Cardiac fibroblast (primary cell): ENCODE results near the gene ABCG1.

ENCODE experiments used
- DNase-seq, 2 donors: peaks; one replicate each; pipeline versions ENCODE4 v3.0.0 to v3.0.0-alpha.2; 2010; ENCODE audit warnings: low read depth in 2 of 2
- H3K4me3 ChIP-seq, 2 donors: replicated peaks in 1 of 2; 1 replicate in 1 of 2; 2 replicates in 1 of 2; pipeline ENCODE4 v1.5.1; 2011; ENCODE audit warnings: low read depth in 2 of 2, low read length in 2 of 2, mild to moderate bottlenecking in 2 of 2, moderate library complexity in 1 of 2
- CTCF ChIP-seq: IDR thresholded peaks from one replicate; pipeline ENCODE4 v1.5.1; 2011; ENCODE audit warnings: low read depth, mild to moderate bottlenecking, low read length, inconsistent platforms

Gene ABCG1

GRCh38 chr21:42193131-42193671 is 25.7 kb upstream of the ABCG1 start:
- no peak for TF ChIP-seq CTCF
- H3K4me3 ChIP-seq: no peak overlapping the region
- DNase-seq: peak in 1 of 2 donors; percentile 82

GRCh38 chr21:42193721-42194120 is 25.2 kb upstream of the ABCG1 start:
- no peak overlapping the region for H3K4me3 ChIP-seq
- TF ChIP-seq CTCF: no peak
- no peak for DNase-seq

- no peak overlapping the region for H3K4me3 ChIP-seq
- DNase-seq: no peak
- no peak for TF ChIP-seq CTCF
Measured at GRCh38 chr21:42194863-42195262, 24.1 kb upstream of the ABCG1 start.

- TF ChIP-seq CTCF: no peak
- H3K4me3 ChIP-seq: no peak overlapping the region
- peak; percentile 79 to 81 for DNase-seq
Measured at GRCh38 chr21:42195378-42196031, 23.4 kb upstream of the ABCG1 start.

GRCh38 chr21:42198929-42199867 is 19.7 kb upstream of the ABCG1 start:
- peak; percentile 81 to 91 for DNase-seq
- no peak for TF ChIP-seq CTCF
- H3K4me3 ChIP-seq: no peak overlapping the region

GRCh38 chr21:42199868-42200463 is 19.0 kb upstream of the ABCG1 start:
- no peak for TF ChIP-seq CTCF
- DNase-seq: peak in 1 of 2 donors; percentile 62
- no peak overlapping the region for H3K4me3 ChIP-seq
